Psoas muscle (tissue), 8 donors: Measurements from ENCODE around the gene PCED1B. TPM values are rescaled to one million over a fixed set of nuclear protein-coding genes. Genes with fewer than 3 reads are reported as not detected.

Experiments used
- ATAC-seq, 4 donors: fragments of 200-7000 bp; cut with Tn5 transposase; one replicate each; pipeline ENCODE4 v1.9.1; 2020; ENCODE audit warnings: moderate library complexity in 3 of 4, mild to moderate bottlenecking in 2 of 4
- DNase-seq, 2 donors: peaks; one replicate each; pipeline ENCODE4 v3.0.0-alpha.2; 2020
- H3K27ac ChIP-seq: fragments of 200-600 bp; one replicate; pipeline ENCODE4 v1.8.0; 2022
- H3K27me3 ChIP-seq, 3 donors: fragments of 200-600 bp in 1 of 3; one replicate each; pipeline versions ENCODE4 v1.6.1 to v1.8.0; 2013 to 2022; ENCODE audit warnings: low read length in 2 of 3, mild to moderate bottlenecking in 2 of 3, moderate library complexity in 1 of 3; ENCODE audit not compliant: insufficient read depth in 3 of 3
- H3K36me3 ChIP-seq, 2 donors: fragments of 200-600 bp in 1 of 2; one replicate each; pipeline versions ENCODE4 v1.6.1 to v1.8.0; 2013 to 2022; ENCODE audit warnings: low read depth in 1 of 2, mild to moderate bottlenecking in 1 of 2, moderate library complexity in 1 of 2; ENCODE audit not compliant: insufficient read depth in 1 of 2
- H3K4me1 ChIP-seq: fragments of 200-600 bp; one replicate; pipeline ENCODE4 v1.8.0; 2022
- H3K4me3 ChIP-seq: fragments of 200-600 bp; one replicate; pipeline ENCODE4 v1.8.0; 2022; ENCODE audit warnings: mild to moderate bottlenecking
- H3K9me3 ChIP-seq: fragments of 200-600 bp; one replicate; pipeline ENCODE4 v1.8.0; 2022
- CTCF ChIP-seq: fragments of 200-600 bp; IDR thresholded peaks from one replicate; pipeline ENCODE4 v1.8.0; 2022; ENCODE audit warnings: antibody characterized with exemption
- WGBS, 3 donors: extraction: QIAGEN DNeasy Blood & Tissue Kit; methylation state at CpG; one replicate each; pipeline versions ENCODE4 v1.1.6 to v1.1.7; 2013; 5-methylcytosine and 5-hydroxymethylcytosine counted together
- intact Hi-C, 2 donors: fragments of 100-400 bp; cut with DNase I; formaldehyde crosslinking; loops; one replicate each; pipeline versions ENCODE4 v1.11.0 to v1.14.2; 2022
- polyA plus RNA-seq, 3 donors: library from polyadenylated mRNA; stranded (reverse); fragments of 200-250 nt; gene quantifications; one replicate each; pipeline ENCODE4 v1.2.3, GENCODE V29; 2013
- total RNA-seq, 4 donors: library from RNA; stranded (reverse); fragmentation: NEBNext Ultra II Directional in 2 of 4; extraction: Animal tissue kit (Norgen Biotek cat#: 25700) in 2 of 4; gene quantifications; one replicate each; pipeline versions ENCODE4 v1.2.1 to v1.2.4, GENCODE V29; 2021 to 2023
- donor health status: healthy with polysubstance abuse.
- donor health status: DM: no; HTN: no; CAD: no; lungs with moderate emphysema.
- donor health status: Bipolar disorder and iron deficiency.
- donor health status: healthy.
- donor health status: DM: yes; HTN: yes; CAD: no.
- donor health status: DM: no; HTN: no; CAD: no.
- donor health status: DM: no; HTN: no; CAD: no.
- donor health status: DM: yes; HTN: yes; CAD: no.

Gene PCED1B
- total and polyA plus RNA-seq, 7 donors = 0.18 to 1.2 (median 0.38) TPM

GRCh38 chr12:47218191-47218654, 138.8 kb downstream of the PCED1B start:
- H3K4me1 ChIP-seq = no peaks in the 10 kb centered on the region
- ATAC-seq (no peak), DNase-seq (no peak)
- no peaks in the 10 kb centered on the region for H3K36me3 ChIP-seq
- no peaks in the 10 kb centered on the region for H3K9me3 ChIP-seq
- no peak overlapping the region for H3K4me3 ChIP-seq
- intact Hi-C loops = no loop called here
- no peak overlapping the region for H3K27ac ChIP-seq
- TF ChIP-seq CTCF = no peak
- H3K27me3 ChIP-seq = no peaks in the 10 kb centered on the region
- WGBS, 3 donors = 84 to 91% (median 90%) methylated on average over 8 of the region's 8 CpGs

- WGBS, 3 donors = 66 to 84% (median 72%) methylated on average over 3 of the region's 3 CpGs
- intact Hi-C loops = no loop called here
- no peaks in the 10 kb centered on the region for H3K4me1 ChIP-seq
- ATAC-seq (no peak), DNase-seq (no peak)
- no peaks in the 10 kb centered on the region for H3K36me3 ChIP-seq
- H3K9me3 ChIP-seq = no peaks in the 10 kb centered on the region
- H3K27me3 ChIP-seq = no peaks in the 10 kb centered on the region
- no peak for TF ChIP-seq CTCF
- no peak overlapping the region for H3K27ac ChIP-seq
- H3K4me3 ChIP-seq = no peak overlapping the region
These were observed 139.8 kb downstream of the PCED1B start for GRCh38 chr12:47219243-47219642.

- Histone ChIP-seq H3K27me3 (no peaks in the 10 kb centered on the region), H3K36me3 (no peaks in the 10 kb centered on the region), H3K27ac (no peak overlapping the region), H3K4me1 (no peaks in the 10 kb centered on the region), H3K9me3 (no peaks in the 10 kb centered on the region), H3K4me3 (no peak overlapping the region)
- 96 to 98% (median 97%) methylated on average over 2 of the region's 2 CpGs for WGBS, 3 donors
- DNase-seq (no peak), ATAC-seq (no peak)
- no peak for TF ChIP-seq CTCF
- intact Hi-C loops = no loop called here
These were observed 142.0 kb downstream of the PCED1B start for GRCh38 chr12:47221256-47222023.

GRCh38 chr12:47222520-47223030, 143.2 kb downstream of the PCED1B start:
- Histone ChIP-seq H3K27ac (no peak overlapping the region), H3K4me3 (no peak overlapping the region), H3K27me3 (no peaks in the 10 kb centered on the region), H3K36me3 (no peaks in the 10 kb centered on the region), H3K4me1 (no peaks in the 10 kb centered on the region), H3K9me3 (no peaks in the 10 kb centered on the region)
- intact Hi-C loops = no loop called here
- ATAC-seq (no peak), DNase-seq (no peak)
- no peak for TF ChIP-seq CTCF
- 72 to 77% (median 73%) methylated on average over 3 of the region's 3 CpGs for WGBS, 3 donors
